ENCODE measurements around the gene TBC1D2B. TPM values are rescaled to one million over a fixed set of nuclear protein-coding genes. Genes with fewer than 3 reads are reported as not detected.

TBC1D2B gene
- total RNA-seq, 3 donors from 2014 or later, result 54.8 to 65.6 (median 57.0) TPM

GRCh38 chr15:78045189-78045588 lies 32.3 kb downstream of the TBC1D2B start:
- ATAC-seq (peak; percentile 30), DNase-seq (no peak)
- Histone ChIP-seq H3K9me3 (no peaks in the 10 kb centered on the region), H3K36me3 (ENCODE audit: low read depth) (no peaks in the 10 kb centered on the region), H3K4me3 (no peak overlapping the region), H3K4me1 (ENCODE audit: low read depth) (peaks cover 61% of the 10 kb centered on the region)
- intact Hi-C loops (cut with DNase I, micrococcal nuclease), result no loop called here
- no peak for TF ChIP-seq CTCF (IDR thresholded peaks at IDR 0.05)

- H3K36me3 ChIP-seq (ENCODE audit: low read depth), result no peaks in the 10 kb centered on the region
- DNase-seq (no peak), ATAC-seq (peak; percentile 5)
- TF ChIP-seq CTCF (IDR thresholded peaks at IDR 0.05), result no peak
- H3K4me1 ChIP-seq (ENCODE audit: low read depth), result peaks cover 55% of the 10 kb centered on the region
- H3K4me3 ChIP-seq, result no peak overlapping the region
- intact Hi-C loops (cut with DNase I, micrococcal nuclease), result no loop called here
- H3K9me3 ChIP-seq, result no peaks in the 10 kb centered on the region
Measured at GRCh38 chr15:78044407-78045155, 32.9 kb downstream of the TBC1D2B start.

DNA sequence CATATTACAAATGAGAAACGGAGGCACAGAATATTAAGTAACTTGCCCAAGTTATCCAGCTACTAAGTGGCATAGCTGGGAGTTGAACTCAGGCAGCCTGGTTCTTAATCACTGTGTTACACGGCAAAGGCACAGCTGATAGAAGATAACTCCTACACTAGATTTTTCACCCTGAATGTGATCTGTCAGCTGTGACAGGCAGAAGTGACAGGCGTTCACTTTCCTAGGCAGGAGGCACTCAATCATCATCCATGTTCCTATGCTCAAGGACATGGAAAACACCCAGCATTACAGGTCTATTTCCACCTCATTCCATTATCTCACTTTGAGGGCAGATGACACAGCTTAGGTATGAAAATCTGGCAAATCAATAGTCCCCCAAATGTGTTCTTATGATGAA lies 35.6 kb downstream of the TBC1D2B start:
- ATAC-seq, result no peak
- no peak for TF ChIP-seq CTCF (IDR thresholded peaks at IDR 0.05)
- no peak overlapping the region for H3K4me3 ChIP-seq
- peaks cover 47% of the 10 kb centered on the region for H3K4me1 ChIP-seq (ENCODE audit: low read depth)
- no peaks in the 10 kb centered on the region for H3K36me3 ChIP-seq (ENCODE audit: low read depth)
- DNase-seq, result no peak
- H3K9me3 ChIP-seq, result no peaks in the 10 kb centered on the region
- intact Hi-C loops (cut with DNase I, micrococcal nuclease), result no loop called here

DNA sequence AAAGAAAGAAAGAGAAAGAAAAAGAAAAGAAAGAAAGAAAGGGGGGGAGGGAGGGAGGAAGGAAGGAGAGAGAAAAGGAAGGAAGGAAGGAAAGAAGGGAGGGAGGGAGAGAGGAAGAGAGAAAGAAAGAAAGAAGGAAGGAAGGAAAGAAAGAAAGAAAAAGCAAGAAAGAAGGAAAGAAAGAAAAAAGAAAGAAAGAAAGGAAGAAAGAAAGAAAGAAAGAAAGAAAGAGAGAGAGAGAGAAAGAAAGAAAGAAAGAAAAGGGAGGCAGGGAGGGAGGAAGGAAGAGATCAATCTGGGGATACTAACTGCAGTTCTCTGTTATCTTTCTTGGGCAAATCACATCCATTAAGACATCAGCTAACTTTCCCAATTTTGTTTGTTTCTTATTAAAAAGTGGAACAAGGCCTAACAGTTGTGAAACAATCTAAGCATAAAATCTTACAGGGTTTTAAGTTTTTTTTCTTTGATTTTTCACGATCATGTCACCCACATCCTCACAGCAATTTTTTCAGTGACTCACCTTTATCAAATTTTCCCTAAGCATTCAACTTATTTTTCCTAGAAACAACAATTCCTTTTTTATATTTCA lies 36.8 kb downstream of the TBC1D2B start:
- no peaks in the 10 kb centered on the region for H3K36me3 ChIP-seq (ENCODE audit: low read depth)
- no peak for DNase-seq
- intact Hi-C loops (cut with DNase I, micrococcal nuclease), result no loop called here
- no peaks in the 10 kb centered on the region for H3K9me3 ChIP-seq
- no peak overlapping the region for H3K4me3 ChIP-seq
- H3K4me1 ChIP-seq (ENCODE audit: low read depth), result peaks cover 39% of the 10 kb centered on the region
- no peak for TF ChIP-seq CTCF (IDR thresholded peaks at IDR 0.05)
- no peak for ATAC-seq

- DNase-seq, result no peak
- TF ChIP-seq CTCF (IDR thresholded peaks at IDR 0.05), result no peak
- Histone ChIP-seq H3K4me3 (no peak overlapping the region), H3K36me3 (ENCODE audit: low read depth) (no peaks in the 10 kb centered on the region), H3K9me3 (no peaks in the 10 kb centered on the region), H3K4me1 (ENCODE audit: low read depth) (peaks cover 21% of the 10 kb centered on the region)
- peak; percentile 41 for ATAC-seq
- intact Hi-C loops (cut with DNase I, micrococcal nuclease), result no loop called here
Measured at GRCh38 chr15:78038585-78039247, 38.8 kb downstream of the TBC1D2B start.

Measured in mucosa of descending colon (tissue), 3 donors.